Measurements from ENCODE around the gene ITGB4.
A peak's percentile ranks its signal among the peaks of the same experiment; 100 is the strongest.

Gene ITGB4

DNA sequence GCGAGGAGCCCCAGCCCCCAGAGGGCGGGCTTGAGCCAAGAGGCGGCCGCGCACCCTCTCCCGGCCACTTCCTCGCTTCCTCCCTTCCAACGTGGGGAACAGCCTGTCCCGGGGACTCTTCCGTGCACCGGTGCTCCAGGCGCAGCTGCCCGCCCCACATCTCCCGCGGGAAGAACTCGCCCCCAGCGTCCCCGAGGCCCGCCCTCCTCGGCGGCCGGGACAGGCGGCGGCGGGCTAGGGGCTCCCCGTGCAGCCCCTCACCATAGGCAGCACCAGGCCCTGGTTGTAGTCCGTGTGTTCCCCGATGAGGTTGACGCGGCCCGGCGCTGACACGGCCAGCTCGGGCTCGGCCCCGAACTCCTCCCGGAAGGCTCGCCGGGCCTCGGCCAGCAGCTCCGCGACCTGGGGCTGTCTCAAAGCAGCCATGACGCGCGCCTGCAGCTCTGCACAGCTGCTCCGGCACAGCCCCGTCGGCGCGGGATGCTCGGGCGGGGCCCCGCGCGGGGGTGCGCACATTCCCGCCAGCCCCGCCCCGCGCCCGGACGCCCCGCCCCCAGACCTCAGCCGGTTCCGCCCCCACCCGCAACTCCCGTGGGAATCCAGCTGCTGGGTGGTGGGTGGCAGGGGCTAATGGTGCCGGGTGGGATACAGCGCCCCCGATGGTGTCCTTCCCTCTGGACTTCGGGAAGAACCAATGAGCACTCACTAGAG, 43.6 kb downstream of the ITGB4 start, which contains the start of gene GALK1:
GALK1 (minus strand) TSS at position 482 of the 711 bp plus-strand sequence; CDS start at position 426, 56 bp downstream.
- TF ChIP-seq, protein P1, sequence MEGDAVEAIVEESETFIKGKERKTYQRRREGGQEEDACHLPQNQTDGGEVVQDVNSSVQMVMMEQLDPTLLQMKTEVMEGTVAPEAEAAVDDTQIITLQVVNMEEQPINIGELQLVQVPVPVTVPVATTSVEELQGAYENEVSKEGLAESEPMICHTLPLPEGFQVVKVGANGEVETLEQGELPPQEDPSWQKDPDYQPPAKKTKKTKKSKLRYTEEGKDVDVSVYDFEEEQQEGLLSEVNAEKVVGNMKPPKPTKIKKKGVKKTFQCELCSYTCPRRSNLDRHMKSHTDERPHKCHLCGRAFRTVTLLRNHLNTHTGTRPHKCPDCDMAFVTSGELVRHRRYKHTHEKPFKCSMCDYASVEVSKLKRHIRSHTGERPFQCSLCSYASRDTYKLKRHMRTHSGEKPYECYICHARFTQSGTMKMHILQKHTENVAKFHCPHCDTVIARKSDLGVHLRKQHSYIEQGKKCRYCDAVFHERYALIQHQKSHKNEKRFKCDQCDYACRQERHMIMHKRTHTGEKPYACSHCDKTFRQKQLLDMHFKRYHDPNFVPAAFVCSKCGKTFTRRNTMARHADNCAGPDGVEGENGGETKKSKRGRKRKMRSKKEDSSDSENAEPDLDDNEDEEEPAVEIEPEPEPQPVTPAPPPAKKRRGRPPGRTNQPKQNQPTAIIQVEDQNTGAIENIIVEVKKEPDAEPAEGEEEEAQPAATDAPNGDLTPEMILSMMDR (IDR thresholded peaks at IDR 0.05; ENCODE audit: low read depth, low read length), result peak; percentile 70
- TF ChIP-seq EZH2phosphoT487 (IDR thresholded peaks at IDR 0.05; ENCODE audit: low read depth), result no peak
- peak within 1 kb of the TSS; percentile 86 for H3K9ac ChIP-seq (ENCODE audit: low read length)
- H3K27ac ChIP-seq (ENCODE audit: low read length), result 0 out of 2 replicates have a peak within 1 kb of the TSS, but pooled peaks have one; percentile 10
- peak within 1 kb of the TSS; percentile 94 for H3K4me2 ChIP-seq (ENCODE audit: low read length)
- no peaks in the 10 kb centered on the region for H3K9me3 ChIP-seq (ENCODE audit: insufficient read depth, low read length)
- H3K4me1 ChIP-seq (ENCODE audit: low read length), result peaks cover 11% of the 10 kb centered on the region
- no peaks in the 10 kb centered on the region for H3K27me3 ChIP-seq (ENCODE audit: low read depth, low read length)
- H2AFZ ChIP-seq (ENCODE audit: low read depth, low read length), result peak within 1 kb of the TSS; percentile 60
- H4K20me1 ChIP-seq (ENCODE audit: insufficient read depth, low read length), result no peaks in the 10 kb centered on the region
- peak within 1 kb of the TSS; percentile 84 for H3K4me3 ChIP-seq (ENCODE audit: low read length)
- no peaks in the 10 kb centered on the region for H3K79me2 ChIP-seq (ENCODE audit: low read length)
- H3K36me3 ChIP-seq (replicated peaks; ENCODE audit: low read depth, low read length), result peaks cover 3% of the 10 kb centered on the region

DNA sequence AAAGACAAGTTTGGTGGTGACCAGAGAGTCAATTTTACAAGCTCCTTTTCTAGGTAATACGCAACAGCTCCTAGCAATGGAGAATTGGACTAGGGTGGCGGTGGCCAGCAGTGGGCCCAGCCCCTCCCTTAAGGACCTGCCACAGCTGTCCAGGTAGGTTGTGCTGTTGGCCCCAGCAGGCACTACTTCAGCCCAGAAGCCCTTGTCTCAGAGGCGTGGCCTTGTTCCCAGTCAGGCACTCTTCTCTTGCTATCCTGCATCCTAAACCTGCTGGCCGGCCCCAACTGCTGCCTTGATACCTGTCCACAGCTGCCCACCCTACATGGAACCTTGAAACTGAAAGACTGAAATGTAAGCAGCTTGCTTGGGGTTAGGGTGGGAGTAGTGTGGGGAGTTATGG, 44.7 kb downstream of the ITGB4 start:
- no peaks in the 10 kb centered on the region for H3K27me3 ChIP-seq (ENCODE audit: low read depth, low read length)
- H3K9ac ChIP-seq (ENCODE audit: low read length), result no peak overlapping the region
- peaks cover 3% of the 10 kb centered on the region for H3K36me3 ChIP-seq (replicated peaks; ENCODE audit: low read depth, low read length)
- H3K4me1 ChIP-seq (ENCODE audit: low read length), result peaks cover 11% of the 10 kb centered on the region
- H3K9me3 ChIP-seq (ENCODE audit: insufficient read depth, low read length), result no peaks in the 10 kb centered on the region
- no peaks in the 10 kb centered on the region for H3K79me2 ChIP-seq (ENCODE audit: low read length)
- no peaks in the 10 kb centered on the region for H4K20me1 ChIP-seq (ENCODE audit: insufficient read depth, low read length)
- H2AFZ ChIP-seq (ENCODE audit: low read depth, low read length), result no peak overlapping the region
- H3K27ac ChIP-seq (ENCODE audit: low read length), result no peak overlapping the region
- no peak for TF ChIP-seq EZH2phosphoT487 (IDR thresholded peaks at IDR 0.05; ENCODE audit: low read depth)
- TF ChIP-seq, protein P1 (IDR thresholded peaks at IDR 0.05; ENCODE audit: low read depth, low read length), result no peak
- no peak overlapping the region for H3K4me3 ChIP-seq (ENCODE audit: low read length)
- H3K4me2 ChIP-seq (ENCODE audit: low read length), result no peak overlapping the region

DNA sequence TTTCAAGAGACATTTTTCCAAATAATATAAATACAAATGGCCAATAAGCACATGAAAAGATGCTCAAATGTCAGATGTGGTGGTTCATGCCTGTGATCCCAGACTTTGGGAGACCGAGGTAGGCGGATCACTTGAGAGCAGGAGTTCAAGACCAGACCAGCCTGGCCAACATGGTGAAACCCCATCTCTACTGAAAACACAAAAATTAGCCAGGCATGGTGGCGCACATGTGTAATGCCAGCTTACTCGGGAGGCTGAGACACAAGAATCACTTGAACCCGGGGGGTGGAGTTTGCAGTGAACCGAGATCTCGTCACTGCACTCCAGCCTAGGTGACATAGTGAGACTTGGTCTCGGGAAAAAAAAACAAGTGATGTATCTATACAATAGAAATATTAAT, 46.6 kb downstream of the ITGB4 start:
- Histone ChIP-seq H3K4me1 (ENCODE audit: low read length) (peaks cover 11% of the 10 kb centered on the region), H3K27ac (ENCODE audit: low read length) (no peak overlapping the region), H3K9me3 (ENCODE audit: insufficient read depth, low read length) (no peaks in the 10 kb centered on the region), H3K79me2 (ENCODE audit: low read length) (no peaks in the 10 kb centered on the region), H2AFZ (ENCODE audit: low read depth, low read length) (no peak overlapping the region), H3K4me2 (ENCODE audit: low read length) (no peak overlapping the region), H4K20me1 (ENCODE audit: insufficient read depth, low read length) (no peaks in the 10 kb centered on the region), H3K36me3 (replicated peaks; ENCODE audit: low read depth, low read length) (peaks cover 3% of the 10 kb centered on the region), H3K27me3 (ENCODE audit: low read depth, low read length) (no peaks in the 10 kb centered on the region), H3K4me3 (ENCODE audit: low read length) (no peak overlapping the region), H3K9ac (ENCODE audit: low read length) (no peak overlapping the region)
- TF ChIP-seq, protein P1 (IDR thresholded peaks at IDR 0.05; ENCODE audit: low read depth, low read length), result no peak
- TF ChIP-seq EZH2phosphoT487 (IDR thresholded peaks at IDR 0.05; ENCODE audit: low read depth), result no peak

DNA sequence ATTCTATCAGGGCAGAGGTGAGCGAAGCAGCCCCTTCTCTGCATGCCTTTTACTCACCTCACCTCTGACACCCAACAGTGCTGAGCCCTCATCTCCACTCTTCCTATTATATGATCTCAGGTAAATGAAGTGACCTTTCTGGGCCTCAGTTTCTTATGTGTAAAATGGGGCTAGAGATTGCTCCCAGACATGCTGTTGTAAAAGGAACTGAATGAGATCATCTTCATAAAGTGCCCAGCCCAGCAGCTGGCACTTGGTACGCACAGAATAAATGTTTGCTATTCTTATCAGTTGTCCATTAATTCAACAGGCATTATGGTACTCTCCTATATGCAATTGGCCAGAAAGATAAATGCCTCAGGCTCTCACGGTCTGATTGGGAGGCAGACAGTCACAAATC, 48.3 kb downstream of the ITGB4 start:
- H3K9me3 ChIP-seq (ENCODE audit: insufficient read depth, low read length), result no peaks in the 10 kb centered on the region
- TF ChIP-seq, protein P1 (IDR thresholded peaks at IDR 0.05; ENCODE audit: low read depth, low read length), result no peak
- TF ChIP-seq EZH2phosphoT487 (IDR thresholded peaks at IDR 0.05; ENCODE audit: low read depth), result no peak
- no peaks in the 10 kb centered on the region for H3K27me3 ChIP-seq (ENCODE audit: low read depth, low read length)
- H3K79me2 ChIP-seq (ENCODE audit: low read length), result no peaks in the 10 kb centered on the region
- no peak overlapping the region for H3K4me3 ChIP-seq (ENCODE audit: low read length)
- H3K27ac ChIP-seq (ENCODE audit: low read length), result no peak overlapping the region
- H3K9ac ChIP-seq (ENCODE audit: low read length), result no peak overlapping the region
- H4K20me1 ChIP-seq (ENCODE audit: insufficient read depth, low read length), result no peaks in the 10 kb centered on the region
- H3K4me1 ChIP-seq (ENCODE audit: low read length), result peaks cover 3% of the 10 kb centered on the region; the same call in 1 of the 2 replicates
- H2AFZ ChIP-seq (ENCODE audit: low read depth, low read length), result no peak overlapping the region
- no peak overlapping the region for H3K4me2 ChIP-seq (ENCODE audit: low read length)
- H3K36me3 ChIP-seq (replicated peaks; ENCODE audit: low read depth, low read length), result no peaks in the 10 kb centered on the region

All from OCI-LY3 (cell line).